Measurements from ENCODE around the gene PREB.

GRCh38 chr2:27179344-27180000 lies 45.0 kb upstream of the PREB start:
- no peak for TF ChIP-seq CTCF (IDR thresholded peaks at IDR 0.05)
- TF ChIP-seq POLR2A (IDR thresholded peaks at IDR 0.05) = no peak
